HEK293 (cell line): ENCODE data around the gene LRRC23.

ENCODE experiments used
- BCL11A ChIP-seq: fragments of 450-650 bp; formaldehyde crosslinking; IDR thresholded peaks from 2 replicates; pipeline ENCODE4 v1.5.1; 2016; ENCODE audit warnings: low read depth, missing biosample characterization, missing genetic modification characterization
- CTCF ChIP-seq: fragments of 450-650 bp; formaldehyde crosslinking; IDR thresholded peaks from 2 replicates; pipeline ENCODE4 v1.5.1; 2016; ENCODE audit warnings: missing biosample characterization, missing genetic modification characterization
- HIC1 ChIP-seq: fragments of 450-650 bp; formaldehyde crosslinking; IDR thresholded peaks from 2 replicates; pipeline ENCODE4 v1.5.1; 2016; ENCODE audit warnings: missing biosample characterization, missing genetic modification characterization
- INSM2 ChIP-seq: fragments of 450-650 bp; formaldehyde crosslinking; IDR thresholded peaks from 2 replicates; pipeline ENCODE4 v1.5.1; 2016; ENCODE audit warnings: missing biosample characterization, missing genetic modification characterization
- KLF1 ChIP-seq: fragments of 450-650 bp; formaldehyde crosslinking; IDR thresholded peaks from 2 replicates; pipeline ENCODE4 v1.5.1; 2016; ENCODE audit warnings: missing biosample characterization, missing genetic modification characterization
- KLF16 ChIP-seq: fragments of 450-650 bp; formaldehyde crosslinking; IDR thresholded peaks from 2 replicates; pipeline ENCODE4 v1.5.1; 2017; ENCODE audit warnings: missing biosample characterization, missing genetic modification characterization
- KLF17 ChIP-seq: fragments of 450-650 bp; formaldehyde crosslinking; IDR thresholded peaks from 2 replicates; pipeline ENCODE4 v1.5.1; 2016; ENCODE audit warnings: missing biosample characterization, missing genetic modification characterization
- SP2 ChIP-seq: fragments of 450-650 bp; formaldehyde crosslinking; IDR thresholded peaks from 2 replicates; pipeline ENCODE4 v1.5.1; 2016; ENCODE audit warnings: missing biosample characterization, missing genetic modification characterization
- SP7 ChIP-seq: fragments of 450-650 bp; formaldehyde crosslinking; IDR thresholded peaks from 2 replicates; pipeline ENCODE4 v1.5.1; 2016; ENCODE audit warnings: missing biosample characterization, missing genetic modification characterization
- ZBTB11 ChIP-seq: fragments of 450-650 bp; formaldehyde crosslinking; conservative IDR thresholded peaks from 2 replicates; pipeline ENCODE4 v1.5.1; 2016; ENCODE audit warnings: low read depth, missing biosample characterization, missing genetic modification characterization
- ZBTB26 ChIP-seq: fragments of 450-650 bp; formaldehyde crosslinking; optimal IDR thresholded peaks from 2 replicates; pipeline ENCODE3; 2016; ENCODE audit warnings: missing biosample characterization, mild to moderate bottlenecking, missing genetic modification characterization
- ZBTB48 ChIP-seq: fragments of 450-650 bp; formaldehyde crosslinking; IDR thresholded peaks from 2 replicates; pipeline ENCODE4 v1.5.1; 2016; ENCODE audit warnings: missing biosample characterization, missing genetic modification characterization
- ZBTB8A ChIP-seq: fragments of 450-650 bp; formaldehyde crosslinking; IDR thresholded peaks from 2 replicates; pipeline ENCODE4 v1.5.1; 2016; ENCODE audit warnings: missing biosample characterization, missing genetic modification characterization
- ZNF155 ChIP-seq: fragments of 450-650 bp; formaldehyde crosslinking; IDR thresholded peaks from 2 replicates; pipeline ENCODE4 v1.5.1; 2016; ENCODE audit warnings: missing biosample characterization, missing genetic modification characterization
- ZNF202 ChIP-seq: fragments of 450-650 bp; formaldehyde crosslinking; IDR thresholded peaks from 2 replicates; pipeline ENCODE4 v1.5.1; 2016; ENCODE audit warnings: missing biosample characterization, missing genetic modification characterization, borderline replicate concordance
- ZNF354C ChIP-seq: fragments of 450-650 bp; formaldehyde crosslinking; IDR thresholded peaks from 2 replicates; pipeline ENCODE4 v1.5.1; 2016; ENCODE audit warnings: missing biosample characterization, missing genetic modification characterization, low read depth, borderline replicate concordance
- ZNF398 ChIP-seq: fragments of 450-650 bp; formaldehyde crosslinking; IDR thresholded peaks from 2 replicates; pipeline ENCODE4 v1.5.1; 2017; ENCODE audit warnings: missing biosample characterization, missing genetic modification characterization
- ZNF558 ChIP-seq: fragments of 450-650 bp; formaldehyde crosslinking; IDR thresholded peaks from 2 replicates; pipeline ENCODE4 v1.5.1; 2016; ENCODE audit warnings: missing biosample characterization, missing genetic modification characterization
- ZNF660 ChIP-seq: fragments of 450-650 bp; IDR thresholded peaks from 2 replicates; pipeline ENCODE4 v1.5.1; 2018; ENCODE audit warnings: missing biosample characterization, mild to moderate bottlenecking, missing genetic modification characterization
- ZNF76 ChIP-seq: fragments of 450-650 bp; formaldehyde crosslinking; IDR thresholded peaks from 2 replicates; pipeline ENCODE4; 2016; ENCODE audit warnings: low read depth, missing biosample characterization, missing genetic modification characterization, borderline replicate concordance
- ZSCAN5A ChIP-seq: fragments of 450-650 bp; formaldehyde crosslinking; IDR thresholded peaks from 2 replicates; pipeline ENCODE4 v1.5.1; 2016; ENCODE audit warnings: missing biosample characterization, missing genetic modification characterization
- ZXDB ChIP-seq: fragments of 450-650 bp; formaldehyde crosslinking; IDR thresholded peaks from 2 replicates; pipeline ENCODE4 v1.5.1; 2016; ENCODE audit warnings: missing biosample characterization, missing genetic modification characterization

The LRRC23 gene

GRCh38 chr12:6867413-6868210, 37.0 kb upstream of the LRRC23 start, which contains the start of gene TPI1 (continued):
- peak; percentile 66 for TF ChIP-seq ZBTB11 (tag by site-specific recombination)
- TF ChIP-seq ZNF202 (tag by site-specific recombination), result no peak
- TF ChIP-seq ZXDB (tag by site-specific recombination), result peak; percentile 57; the same call in 1 of the 2 replicates
- 0 out of 2 replicates have a peak, but pooled peaks have one; percentile 20 for TF ChIP-seq KLF16 (tag by site-specific recombination)
- no peak for TF ChIP-seq ZNF558
- TF ChIP-seq INSM2 (tag by site-specific recombination), result peak; percentile 19; the same call in 1 of the 2 replicates
- TF ChIP-seq ZBTB8A, result peak; percentile 78
- peak; percentile 90 for TF ChIP-seq ZBTB26 (tag by site-specific recombination)
- TF ChIP-seq ZBTB48 (tag by site-specific recombination), result peak; percentile 91
- TF ChIP-seq KLF1 (tag by site-specific recombination), result 0 out of 2 replicates have a peak, but pooled peaks have one; percentile 8
- peak; percentile 62 for TF ChIP-seq ZNF398 (tag by site-specific recombination)
- TF ChIP-seq ZNF76 (tag by site-specific recombination), result peak; percentile 64; the same call in 1 of the 2 replicates
- TF ChIP-seq ZNF354C (tag by site-specific recombination), result no peak
- peak; percentile 78; the same call in 1 of the 2 replicates for TF ChIP-seq ZNF660
- TF ChIP-seq HIC1 (tag by site-specific recombination), result 0 out of 2 replicates have a peak, but pooled peaks have one; percentile 32
- TF ChIP-seq KLF17 (tag by site-specific recombination), result 0 out of 2 replicates have a peak, but pooled peaks have one; percentile 50
- peak; percentile 10; the same call in 1 of the 2 replicates for TF ChIP-seq CTCF (tag by site-specific recombination)
- 0 out of 2 replicates have a peak, but pooled peaks have one; percentile 71 for TF ChIP-seq ZSCAN5A (tag by site-specific recombination)
- no peak for TF ChIP-seq ZNF155
- TF ChIP-seq SP2 (tag by site-specific recombination), result peak; percentile 56
- TF ChIP-seq BCL11A (tag by site-specific recombination), result 0 out of 2 replicates have a peak, but pooled peaks have one; percentile 28
- peak; percentile 48; the same call in 1 of the 2 replicates for TF ChIP-seq SP7
